Stimulated activated CD4-positive, alpha-beta T cell treated with anti-CD3 and anti-CD28 coated beads, Interleukin-2, amount 100 ng/mL, for 24 hours (primary cell): Measurements from ENCODE around the gene MRC2.

Experiments used
- DNase-seq, 2 donors: peaks; one replicate each; pipeline ENCODE4 v3.0.0-alpha.2; 2020

Gene MRC2

DNA sequence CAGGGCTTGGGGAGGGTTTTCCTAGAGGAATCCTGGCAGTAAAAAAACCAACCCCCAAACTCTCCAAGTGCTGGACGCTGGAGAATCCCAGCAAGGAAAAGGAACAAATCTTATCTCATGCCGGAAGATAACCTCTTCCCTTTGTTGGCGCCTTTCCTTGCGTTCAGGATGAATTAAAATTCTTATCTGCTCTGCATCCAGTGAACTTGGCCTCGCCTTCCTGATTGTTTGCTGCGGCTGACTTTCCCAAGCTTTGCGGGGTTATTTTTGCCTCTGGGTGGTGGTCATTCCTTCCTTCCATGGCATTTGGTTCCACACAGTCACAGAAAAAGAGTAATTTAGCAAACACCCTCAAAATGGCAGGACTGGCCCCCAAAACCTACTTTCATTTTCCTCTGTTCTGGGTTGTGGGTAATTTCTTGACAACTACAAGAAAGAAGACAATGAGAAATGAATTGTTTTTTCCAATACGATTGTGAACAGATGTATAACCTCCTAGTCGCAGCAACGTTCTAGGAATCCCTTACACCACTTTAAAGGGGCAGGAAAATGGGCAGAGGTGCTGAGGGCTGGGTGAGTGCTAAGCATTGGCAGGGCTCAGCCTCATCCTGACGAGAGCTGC is 77.8 kb downstream of the MRC2 start:
- no peak for DNase-seq

DNA sequence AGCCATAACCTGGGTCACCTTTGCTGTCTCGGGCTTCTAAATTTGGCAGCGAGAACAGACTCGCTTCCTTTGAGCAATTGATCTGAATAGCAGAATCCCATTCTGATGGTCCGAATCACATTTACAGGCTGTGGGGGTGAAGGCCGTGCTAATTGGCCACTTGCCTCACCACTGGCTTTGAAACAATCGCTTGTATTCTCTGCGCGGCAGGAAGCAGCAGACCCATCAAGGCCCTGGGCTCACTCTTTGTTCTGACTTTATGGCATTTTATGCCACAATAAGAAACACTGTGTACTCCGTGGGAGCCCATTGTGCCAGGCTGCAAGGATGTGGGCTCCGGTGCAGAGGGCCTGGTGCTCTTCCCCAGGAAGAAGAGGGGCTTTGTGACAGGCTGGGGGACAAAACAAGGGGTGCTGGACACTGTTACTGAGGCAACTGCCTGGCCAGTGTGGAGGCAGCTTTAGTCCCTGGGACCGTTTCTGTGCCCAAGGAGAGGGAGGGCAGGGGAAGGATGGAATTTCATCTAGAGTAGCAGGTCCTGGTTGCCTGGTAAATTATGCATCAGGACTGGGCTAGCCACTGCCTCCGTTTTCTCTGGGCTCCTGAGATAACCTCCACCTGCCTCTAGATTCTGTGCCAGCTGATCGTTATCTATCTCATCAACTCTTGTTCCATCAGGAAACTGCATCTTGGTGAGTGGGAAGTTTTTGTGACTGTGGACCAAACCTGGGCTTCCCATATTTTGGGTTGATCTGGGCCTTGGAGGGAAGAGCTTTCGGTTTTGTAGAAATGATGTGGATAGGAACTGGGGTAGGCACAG is 78.5 kb downstream of the MRC2 start:
- DNase-seq, result no peak

DNA sequence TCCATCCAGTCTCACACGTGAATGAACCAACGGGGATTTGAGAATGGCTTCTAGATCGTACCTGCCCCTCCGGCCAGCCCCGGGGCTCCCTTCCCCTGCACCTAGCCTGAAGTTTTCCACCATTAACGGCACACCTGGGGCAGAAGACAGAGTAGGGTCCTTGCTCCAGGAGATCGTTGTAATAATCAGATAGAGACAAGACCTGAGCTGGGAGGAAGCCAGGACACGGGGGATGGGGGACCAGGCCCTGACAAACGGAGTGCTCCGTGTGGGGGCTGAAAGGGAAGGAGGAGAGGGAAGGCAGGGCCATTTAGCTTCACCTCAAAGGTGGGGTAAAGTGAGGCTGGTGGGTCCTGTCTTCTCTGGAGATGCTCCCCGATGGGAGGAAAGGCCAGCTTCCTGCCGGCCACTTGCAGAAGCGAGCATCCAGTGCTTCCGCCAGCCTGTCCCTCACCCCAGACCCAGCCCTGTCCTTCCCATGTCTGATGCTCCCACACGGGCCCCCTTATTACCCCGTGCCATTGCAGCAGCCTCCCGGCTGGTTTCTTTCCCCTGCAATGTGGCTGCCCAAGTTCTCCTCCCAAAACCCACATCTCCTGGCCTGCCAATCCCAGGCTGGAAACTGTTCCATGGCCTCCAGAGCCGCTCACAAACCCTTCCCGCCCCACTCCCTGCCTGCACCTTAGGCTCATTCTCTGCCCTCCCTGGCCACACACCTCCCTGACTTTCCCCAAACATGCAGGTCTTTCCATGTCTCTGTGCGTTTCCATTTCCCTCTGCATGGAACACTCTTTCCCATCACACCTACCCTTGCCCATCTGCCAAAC is 79.3 kb downstream of the MRC2 start:
- no peak for DNase-seq

DNA sequence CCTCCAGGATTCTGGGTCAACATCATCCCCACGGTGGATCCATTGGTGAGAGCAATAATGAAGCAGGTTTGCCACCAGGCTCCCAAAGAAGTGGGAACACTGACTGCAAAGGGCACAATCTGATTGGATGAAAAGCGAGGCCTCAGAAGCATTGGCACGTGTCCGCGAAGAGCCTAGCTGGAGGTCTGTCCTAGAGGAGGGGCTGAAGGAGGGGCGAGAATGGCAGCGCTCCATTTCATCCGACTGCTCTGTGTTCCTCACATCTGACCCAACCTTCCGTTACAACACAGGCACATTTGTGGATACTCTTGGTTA is 79.9 kb downstream of the MRC2 start:
- DNase-seq, result no peak

DNA sequence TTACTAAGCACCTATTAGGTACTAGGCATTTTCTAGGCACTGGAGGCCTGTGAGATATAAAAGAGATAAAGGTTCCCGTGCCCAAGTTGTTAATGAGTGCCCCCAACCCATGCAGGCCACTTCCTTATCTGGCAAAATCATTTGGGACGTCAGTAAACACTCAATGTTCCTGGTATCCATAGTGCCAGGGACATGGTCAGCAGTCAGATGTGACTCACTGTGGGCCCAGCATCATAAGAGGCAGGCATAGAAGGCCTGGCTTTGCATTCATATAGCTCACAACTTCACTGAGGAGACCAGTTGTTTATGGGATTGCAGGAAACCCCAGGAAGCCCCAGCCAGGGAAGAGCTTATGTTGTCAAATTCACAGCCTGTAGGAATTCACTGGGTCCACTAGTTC is 81.1 kb downstream of the MRC2 start:
- DNase-seq, result no peak

DNA sequence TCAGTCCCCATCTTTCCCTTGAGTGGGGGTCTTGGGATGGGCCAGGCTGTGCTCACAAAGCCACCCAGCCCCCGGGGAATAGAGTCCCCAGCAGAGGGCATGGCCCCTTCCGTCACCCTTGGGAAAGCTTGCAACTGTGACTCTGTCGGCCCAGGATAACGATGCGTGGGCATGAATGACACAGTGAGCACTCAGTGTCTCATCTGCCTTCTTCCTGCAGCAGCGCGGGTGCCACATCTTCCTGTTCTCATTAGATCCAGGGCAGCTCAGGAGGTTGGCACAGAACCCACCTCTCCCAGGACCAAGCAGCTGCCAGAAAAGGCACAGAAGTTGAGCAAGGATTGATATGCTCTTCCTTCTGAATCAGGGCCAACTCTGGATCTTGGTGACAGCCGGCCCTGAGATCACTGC is 84.7 kb downstream of the MRC2 start:
- DNase-seq, result no peak

DNA sequence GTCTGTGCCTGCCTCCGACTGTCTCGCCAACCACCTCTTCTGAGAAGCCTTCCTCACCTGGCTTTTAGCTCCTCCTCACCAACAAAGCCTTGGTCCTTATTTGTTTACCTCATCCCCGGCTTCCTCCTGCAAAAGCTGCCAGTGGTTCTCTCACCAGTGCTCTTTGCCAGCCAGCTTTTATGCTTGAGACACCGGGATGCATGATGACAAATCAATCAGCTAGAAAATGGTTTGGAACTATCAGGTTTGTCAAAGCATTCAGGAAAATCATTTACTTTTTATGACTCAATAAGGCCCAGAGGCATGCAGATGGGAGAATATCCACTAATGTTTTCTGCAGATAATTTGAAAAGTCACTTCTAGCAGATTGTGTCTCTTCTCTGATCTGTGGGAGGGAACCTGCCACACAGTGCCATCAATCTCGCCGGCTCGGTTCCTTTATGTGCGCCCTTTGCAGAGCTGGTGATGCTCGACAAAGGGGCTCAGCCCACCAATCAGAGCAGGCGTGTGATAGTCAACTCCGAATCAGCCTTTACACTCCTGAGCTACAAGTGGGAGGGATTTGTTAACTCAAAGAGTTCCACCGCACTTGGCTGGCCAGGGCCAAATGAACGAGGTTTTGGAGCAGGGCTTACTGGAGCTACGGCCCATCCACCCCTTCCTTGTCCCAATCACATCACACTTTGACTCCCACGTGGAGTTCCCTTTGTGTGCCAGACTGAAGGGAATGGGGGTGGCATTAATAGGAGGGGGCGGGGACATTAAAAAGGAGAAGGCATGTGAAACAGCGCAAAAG is 85.8 kb downstream of the MRC2 start:
- DNase-seq, result no peak

DNA sequence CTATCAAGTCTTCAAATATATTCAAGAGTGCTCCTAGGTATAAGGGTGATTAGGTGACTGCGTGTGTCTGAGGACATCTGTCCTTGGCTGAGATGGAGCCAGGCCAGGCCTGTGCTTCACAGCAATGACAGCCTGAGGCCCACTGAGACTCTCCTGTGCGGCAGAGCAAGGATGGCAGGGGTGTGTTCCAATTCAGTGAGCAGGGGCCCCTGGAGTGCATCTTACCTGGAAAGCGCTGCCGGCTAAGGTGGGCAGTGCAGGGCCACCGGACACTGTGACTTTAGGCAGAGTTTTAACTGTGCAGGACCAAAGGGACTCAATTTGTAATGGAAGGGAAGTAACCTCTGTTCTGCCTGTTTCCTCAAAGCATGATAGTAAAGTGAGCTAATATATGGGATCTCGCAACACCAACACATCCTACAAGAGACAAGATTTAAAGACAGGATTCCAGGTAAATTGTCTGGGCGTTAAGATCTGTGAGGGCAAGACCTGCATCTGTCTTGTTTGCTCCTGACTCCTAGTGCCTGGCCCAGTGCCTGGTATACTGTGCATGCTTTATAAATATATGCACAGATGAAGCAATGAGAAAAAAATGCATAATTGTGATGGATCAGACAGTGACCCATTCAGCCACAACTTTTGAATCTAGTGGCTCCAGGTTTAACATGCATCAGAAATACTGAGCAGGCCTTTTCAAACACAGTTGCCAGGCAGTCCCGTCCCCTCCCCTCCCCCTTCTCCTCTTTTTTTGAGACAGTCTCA is 86.7 kb downstream of the MRC2 start:
- no peak for DNase-seq

DNA sequence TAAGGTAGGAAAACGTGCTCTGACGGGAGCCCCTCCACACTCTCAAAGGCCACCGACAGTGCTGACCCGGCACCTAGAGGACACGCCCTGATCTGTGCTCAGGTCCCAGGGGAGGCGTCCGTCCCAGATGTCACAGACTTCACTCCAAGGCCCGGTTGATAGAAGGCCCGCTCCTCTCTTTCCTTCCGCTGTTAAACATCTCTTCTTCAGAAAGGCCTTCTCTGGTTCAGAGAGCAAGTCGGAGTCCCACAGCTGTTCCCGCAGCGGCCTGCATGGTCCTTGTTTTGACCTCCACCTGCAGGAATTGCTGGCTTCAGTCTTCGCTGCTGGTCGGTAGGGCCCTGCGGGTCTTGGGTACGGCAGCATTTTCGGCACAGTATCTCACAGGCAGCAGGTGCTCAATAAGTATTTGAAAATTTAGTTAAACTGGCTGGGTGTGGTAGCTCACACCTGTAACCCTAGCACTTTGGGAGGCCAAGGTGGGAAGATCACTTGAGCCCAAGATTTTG is 88.5 kb downstream of the MRC2 start:
- DNase-seq, result no peak

DNA sequence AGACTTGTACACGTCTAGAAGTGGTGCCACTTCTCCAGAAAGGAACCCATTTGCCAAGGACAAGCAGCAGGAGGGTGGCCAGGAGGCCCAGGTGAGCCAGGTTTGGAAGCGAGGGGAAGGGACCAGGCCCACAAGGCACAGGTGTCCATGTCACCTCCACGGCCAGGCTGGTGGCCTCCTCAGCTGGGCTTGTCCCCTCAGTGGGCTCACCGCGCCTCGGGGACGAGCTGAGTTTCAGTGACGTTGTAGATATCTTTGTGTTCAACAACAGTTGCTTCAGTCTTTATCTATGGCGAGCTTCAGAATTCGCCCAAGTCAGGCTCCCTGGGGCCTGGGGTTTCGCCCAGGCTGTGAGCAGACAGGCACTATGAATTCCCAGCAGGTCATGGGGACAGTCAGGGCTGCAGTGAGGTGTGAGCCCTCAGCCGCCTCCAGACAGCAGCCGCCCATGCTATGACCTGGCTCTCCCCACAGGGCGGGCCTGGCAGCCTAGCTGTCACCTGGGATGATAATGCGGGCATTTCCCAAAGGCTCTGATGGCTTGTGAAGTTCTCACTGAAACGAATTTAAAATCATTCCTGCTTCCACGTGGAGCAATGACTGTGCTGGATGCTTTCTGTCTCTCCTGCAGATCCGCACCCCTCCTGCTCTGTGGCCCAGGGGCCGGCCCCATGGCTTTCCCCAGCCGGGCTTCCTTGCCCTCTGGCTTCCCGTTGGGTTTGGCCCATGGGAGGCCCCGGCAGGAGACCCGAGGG is 89.5 kb downstream of the MRC2 start:
- DNase-seq, result no peak

DNA sequence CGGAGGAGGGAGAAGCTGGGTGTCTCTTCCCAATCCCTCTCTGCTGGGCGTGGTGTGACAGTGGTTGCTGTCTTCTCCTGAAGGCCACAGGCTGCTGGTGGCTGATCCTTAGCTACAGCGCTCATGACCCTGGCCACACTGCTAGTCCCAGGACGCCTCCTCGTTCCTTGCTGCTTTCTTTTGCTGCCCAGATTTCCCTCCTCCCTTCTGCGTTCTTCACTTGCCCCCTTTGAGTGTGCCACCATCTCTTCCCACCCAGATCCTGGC is 90.1 kb downstream of the MRC2 start:
- no peak for DNase-seq

DNA sequence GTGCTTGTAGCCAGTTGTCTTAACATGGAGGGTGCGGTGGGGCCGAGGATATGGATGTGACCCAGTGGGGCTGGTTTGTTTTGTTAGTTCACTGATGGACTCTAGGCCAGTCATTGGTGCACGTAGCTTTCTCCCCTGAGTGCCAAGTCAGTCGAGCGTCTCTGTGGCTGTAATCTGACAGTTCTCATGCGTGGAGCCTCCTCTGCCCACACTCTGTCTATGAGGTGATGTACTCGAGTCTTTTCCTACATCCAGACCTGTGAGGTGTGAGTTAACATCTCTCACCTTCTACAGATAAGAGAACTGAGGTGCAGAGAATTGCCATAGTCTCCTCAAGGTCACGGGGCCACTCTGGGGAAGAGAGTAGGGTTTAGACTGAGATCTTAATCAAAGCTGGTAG is 90.4 kb downstream of the MRC2 start:
- DNase-seq, result no peak

DNA sequence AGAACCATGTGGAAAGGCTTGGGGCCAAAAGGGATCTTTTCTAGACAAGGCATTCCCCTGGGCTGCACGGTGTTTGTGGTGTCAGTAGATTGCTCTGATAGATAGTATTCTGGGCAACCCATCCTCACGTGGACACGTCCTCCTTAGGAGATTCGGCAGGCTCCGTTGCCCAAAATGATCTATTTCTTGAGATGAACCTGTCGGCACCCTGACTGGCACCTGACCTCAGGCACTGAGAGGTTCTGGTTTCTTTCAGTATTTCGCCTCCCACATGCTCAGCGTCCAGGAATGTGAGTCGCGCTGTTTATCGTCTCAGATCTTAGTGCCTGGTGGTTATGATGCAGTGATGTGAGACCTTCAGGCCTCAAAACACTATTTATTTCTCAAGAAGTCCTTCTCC is 91.0 kb downstream of the MRC2 start:
- peak in 1 of 2 donors; percentile 35 for DNase-seq

DNA sequence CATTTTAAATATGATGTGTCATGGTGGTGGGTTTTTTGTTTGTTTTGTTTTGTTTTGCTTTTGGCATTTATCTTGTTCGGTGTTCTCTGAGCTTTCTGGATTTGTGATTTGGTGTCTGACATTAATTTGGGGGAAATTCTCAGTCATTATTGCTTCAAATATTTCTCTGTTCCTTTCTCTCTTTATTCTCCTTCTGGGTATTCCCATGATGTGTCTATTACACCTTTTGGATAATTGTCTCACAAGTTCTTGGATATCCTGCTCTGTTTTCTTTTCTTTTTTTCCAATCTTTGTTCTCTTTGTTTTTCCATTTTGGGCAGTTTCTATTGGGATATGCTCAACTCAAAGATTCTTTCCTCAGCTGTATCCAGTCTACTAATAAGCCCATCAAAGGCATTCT is 92.1 kb downstream of the MRC2 start:
- DNase-seq, result no peak

DNA sequence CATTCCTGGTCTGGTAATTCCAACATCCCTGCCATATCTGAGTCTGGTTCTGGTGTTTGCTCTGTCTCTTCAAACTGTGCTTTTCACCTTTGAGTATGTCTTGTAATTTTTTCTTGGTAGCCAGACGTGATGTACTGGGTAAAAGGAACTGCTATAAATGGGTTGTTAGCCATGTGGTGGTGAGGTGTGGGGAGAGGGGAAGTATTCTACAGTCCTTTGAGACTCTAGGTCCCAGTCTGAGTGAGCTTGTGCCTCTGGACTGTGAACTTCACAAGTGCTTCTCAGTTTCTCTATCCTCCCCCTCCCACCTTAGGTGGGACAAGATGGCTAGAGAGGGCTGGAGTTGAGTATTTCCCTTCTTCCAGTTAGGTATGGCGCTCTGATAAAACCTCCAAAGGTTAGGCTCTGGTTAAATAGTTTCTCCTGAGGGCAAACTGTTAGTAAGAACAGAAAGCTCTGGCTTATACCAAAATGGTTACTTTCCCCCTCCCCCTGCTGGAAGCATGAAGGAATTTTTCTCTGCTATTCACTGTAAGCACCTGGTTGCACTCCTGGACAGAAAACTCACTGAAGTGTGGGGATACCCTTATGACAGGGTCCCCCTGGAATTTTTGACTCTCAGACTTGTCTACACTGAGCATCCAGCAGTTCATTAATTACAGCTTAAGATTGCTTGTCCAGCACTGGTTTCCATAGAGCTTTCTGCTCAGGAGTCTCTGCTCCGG is 92.8 kb downstream of the MRC2 start:
- no peak for DNase-seq

DNA sequence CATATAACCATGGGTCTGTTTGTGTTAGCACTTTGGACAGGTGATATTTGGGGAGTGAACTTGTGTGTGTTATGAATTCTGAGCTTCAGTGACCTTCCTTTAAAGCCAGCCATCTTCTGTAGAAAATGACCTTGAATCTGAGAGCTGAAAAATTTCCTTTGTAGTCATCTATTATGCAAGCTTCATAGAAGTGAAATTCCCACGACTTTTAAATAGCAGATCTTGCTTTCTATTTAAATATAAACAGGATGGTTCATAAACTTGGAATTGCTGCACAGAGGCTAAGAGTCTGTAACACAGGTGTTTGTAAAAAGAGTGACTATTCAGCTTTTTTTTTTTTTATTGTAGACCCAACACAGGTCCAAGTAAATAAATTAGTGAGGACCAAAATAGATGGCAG is 95.2 kb downstream of the MRC2 start:
- no peak for DNase-seq

DNA sequence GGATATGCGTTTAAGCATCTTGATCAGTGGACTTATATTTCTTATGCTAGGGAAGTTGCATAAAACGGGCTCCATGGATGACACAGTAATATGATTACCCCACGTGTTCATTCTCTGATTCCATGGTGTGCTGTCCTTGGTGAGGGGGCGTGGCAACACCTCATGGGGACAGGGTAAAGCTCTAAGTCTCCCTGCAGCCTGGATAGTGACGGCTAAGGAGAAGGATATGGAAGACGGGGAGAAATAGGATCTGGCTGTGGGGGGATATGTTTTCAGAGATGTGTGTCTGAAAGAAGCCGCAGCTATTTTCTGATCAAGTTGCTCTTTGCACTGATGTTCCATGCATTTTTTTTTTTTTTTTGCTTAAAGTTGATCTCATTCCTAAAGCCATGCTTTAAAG is 96.4 kb downstream of the MRC2 start:
- DNase-seq, result no peak

DNA sequence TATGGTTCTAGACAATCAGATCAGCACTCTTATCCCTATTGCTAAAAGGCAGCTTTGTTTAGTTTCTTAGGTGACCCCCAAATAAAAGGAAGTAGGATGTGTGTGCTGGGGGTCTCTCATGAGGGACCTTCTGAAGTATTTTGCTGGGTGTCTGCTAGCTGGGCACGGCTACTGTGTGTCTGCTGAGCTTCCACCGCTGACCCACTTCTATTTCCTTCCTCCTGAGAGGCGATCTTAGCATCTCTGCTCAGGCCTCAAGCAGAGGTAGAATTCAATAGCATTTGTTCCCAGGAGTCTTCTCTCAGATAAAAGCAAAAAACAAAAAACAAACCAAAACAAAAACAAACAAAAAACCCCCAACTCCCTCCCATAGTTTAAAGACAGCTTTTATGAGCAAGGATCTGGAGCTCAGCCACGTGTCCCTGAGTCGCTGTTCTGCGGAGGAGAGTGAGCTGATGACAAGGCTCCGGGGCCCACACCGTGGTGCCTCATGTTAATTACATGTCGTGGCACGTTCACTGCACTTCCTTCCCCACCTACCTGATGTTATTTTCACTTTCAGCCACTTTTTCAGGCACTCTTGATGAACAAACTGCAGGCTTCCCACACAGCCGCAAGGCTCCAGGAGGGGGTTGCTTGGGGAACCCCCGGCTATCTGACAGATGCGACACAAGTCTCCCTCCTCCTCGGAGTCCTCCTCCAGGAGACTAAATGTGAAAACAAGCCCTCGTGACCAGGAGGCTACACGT is 97.1 kb downstream of the MRC2 start:
- peak; percentile 81 to 84 for DNase-seq

DNA sequence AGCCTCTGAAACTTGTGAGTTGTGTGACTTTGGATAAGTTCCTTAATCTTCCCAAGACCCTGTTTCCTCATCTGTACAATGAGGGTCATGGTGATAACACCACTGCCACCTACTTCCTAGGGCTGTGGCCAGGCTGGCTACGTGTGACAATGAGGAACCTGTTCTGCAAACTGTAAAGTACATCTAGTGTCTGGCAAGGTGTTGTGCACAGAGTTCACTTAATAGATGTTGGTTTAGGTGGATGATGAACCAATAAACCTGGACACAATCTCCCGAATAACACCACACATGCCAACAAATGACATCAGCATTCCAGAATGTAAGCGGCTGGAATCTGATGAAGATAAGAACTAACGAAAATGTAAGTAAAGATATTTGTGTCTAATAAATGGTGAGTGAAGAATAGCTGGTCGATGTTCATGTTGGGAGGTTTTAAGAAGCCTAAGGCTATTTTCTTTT is 98.3 kb downstream of the MRC2 start:
- DNase-seq, result no peak
